Measurements from ENCODE around the gene KRT10.

Gene KRT10

GRCh38 chr17:40824015-40824832 is 1.8 kb upstream of the KRT10 start (continued):
- TF ChIP-seq PBX3 (CRISPR knock-in tag; IDR thresholded peaks at IDR 0.05) (no peak), REPIN1 (tag by site-specific recombination; IDR thresholded peaks at IDR 0.05; ENCODE audit: low read depth) (no peak), ZNF239 (tag by site-specific recombination; IDR thresholded peaks at IDR 0.05) (no peak), ZNF24 (tag by site-specific recombination; IDR thresholded peaks at IDR 0.05) (no peak), SCRT1 (tag by site-specific recombination; IDR thresholded peaks at IDR 0.05; ENCODE audit: borderline replicate concordance) (peak; percentile 78), SCRT2 (tag by site-specific recombination; IDR thresholded peaks at IDR 0.05) (peak; percentile 91), ZBTB44 (tag by site-specific recombination; IDR thresholded peaks at IDR 0.05) (0 out of 2 replicates have a peak, but pooled peaks have one; percentile 10), AEBP2 (tag by site-specific recombination; IDR thresholded peaks at IDR 0.05; ENCODE audit: borderline replicate concordance) (no peak), ZNF623 (tag by site-specific recombination; IDR thresholded peaks at IDR 0.05) (no peak), ZNF155 (tag by site-specific recombination; IDR thresholded peaks at IDR 0.05) (no peak), OVOL3 (tag by site-specific recombination; IDR thresholded peaks at IDR 0.05) (no peak), ZNF354C (tag by site-specific recombination; IDR thresholded peaks at IDR 0.05; ENCODE audit: borderline replicate concordance, low read depth) (no peak)

- no peak for TF ChIP-seq ZNF214 (tag by site-specific recombination; IDR thresholded peaks at IDR 0.05; ENCODE audit: borderline replicate concordance)
- TF ChIP-seq ZNF704 (tag by site-specific recombination; IDR thresholded peaks at IDR 0.05), result no peak
- peaks cover 0 to 26% of the 10 kb centered on the region in 2 experiments; a peak in 1 of 3 replicates for H3K36me3 ChIP-seq (ENCODE audit: control insufficient read depth in 2 of 2, insufficient read depth in 1 of 2, low read length in 2 of 2)
- no peak overlapping the region for H3K27ac ChIP-seq (ENCODE audit: extremely low read depth, low read depth, low read length)
- no peak overlapping the region for H3K4me3 ChIP-seq (ENCODE audit: low read depth, low read length)
- ChIA-PET CTCF (no interaction called here), POLR2A (no interaction called here)
- H3K9me3 ChIP-seq (ENCODE audit: control insufficient read depth, insufficient read depth, low read depth, low read length), result no peaks in the 10 kb centered on the region
- H3K4me1 ChIP-seq (ENCODE audit: control insufficient read depth, insufficient read depth, low read length), result peaks cover 11% of the 10 kb centered on the region
Observed at GRCh38 chr17:40821536-40821935, 878 bp downstream of the KRT10 start.

- Histone ChIP-seq H3K4me1 (ENCODE audit: control insufficient read depth, insufficient read depth, low read length) (peaks cover 5% of the 10 kb centered on the region; the same call in 1 of the 2 replicates), H3K27ac (ENCODE audit: extremely low read depth, low read depth, low read length) (no peak overlapping the region), H3K9me3 (ENCODE audit: control insufficient read depth, insufficient read depth, low read depth, low read length) (no peaks in the 10 kb centered on the region), H3K36me3 (ENCODE audit: control insufficient read depth in 2 of 2, insufficient read depth in 1 of 2, low read length in 2 of 2) (peaks cover 0 to 27% of the 10 kb centered on the region in 2 experiments; a peak in 1 of 3 replicates), H3K4me3 (ENCODE audit: low read depth, low read length) (no peak overlapping the region)
- ChIA-PET POLR2A (interaction anchor here (2.1 kb wide), 1 partner anchor 11 kb away, joined by 9 read pairs; no protein-coding TSS in a partner anchor), CTCF (interaction anchor here (0.8 to 1.8 kb wide), 2 partner anchors 17 to 201 kb away, joined by 4 read pairs; no protein-coding TSS in a partner anchor)
- no peak for TF ChIP-seq ZNF473 (tag by site-specific recombination; IDR thresholded peaks at IDR 0.05)
- TF ChIP-seq ZFP69B (tag by site-specific recombination; IDR thresholded peaks at IDR 0.05), result no peak
- no peak for TF ChIP-seq YY2 (tag by site-specific recombination; IDR thresholded peaks at IDR 0.05)
- TF ChIP-seq ZEB2 (tag by site-specific recombination; IDR thresholded peaks at IDR 0.05), result no peak
- TF ChIP-seq ZNF610 (tag by site-specific recombination; IDR thresholded peaks at IDR 0.05; ENCODE audit: borderline replicate concordance), result no peak
- TF ChIP-seq ZBTB20 (tag by site-specific recombination; IDR thresholded peaks at IDR 0.05), result no peak
- TF ChIP-seq ZNF426 (tag by site-specific recombination; IDR thresholded peaks at IDR 0.05), result no peak
- TF ChIP-seq ZNF114 (tag by site-specific recombination; IDR thresholded peaks at IDR 0.05), result no peak
Observed at GRCh38 chr17:40820228-40820838, 2.1 kb downstream of the KRT10 start.

Data from HEK293 (cell line).